ENCODE data around the gene SALL3.

DNA sequence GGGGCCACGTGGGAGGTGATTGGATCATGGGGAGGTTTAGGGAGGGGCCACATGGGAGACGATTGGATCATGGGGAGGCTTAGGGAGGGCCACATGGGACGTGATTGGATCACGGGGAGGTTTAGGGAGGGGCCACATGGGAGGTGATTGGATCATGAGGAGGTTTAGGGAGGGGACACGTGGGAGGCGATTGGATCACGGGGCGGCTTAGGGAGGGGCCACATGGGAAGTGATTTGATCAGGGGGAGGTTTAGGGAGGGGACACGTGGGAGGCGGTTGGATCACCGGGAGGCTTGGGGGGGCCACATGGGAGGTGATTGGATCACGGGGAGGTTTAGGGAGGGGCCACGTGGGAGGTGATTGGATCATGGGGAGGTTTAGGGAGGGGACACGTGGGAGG, 22.5 kb upstream of the SALL3 start:
- TF ChIP-seq, protein P1, sequence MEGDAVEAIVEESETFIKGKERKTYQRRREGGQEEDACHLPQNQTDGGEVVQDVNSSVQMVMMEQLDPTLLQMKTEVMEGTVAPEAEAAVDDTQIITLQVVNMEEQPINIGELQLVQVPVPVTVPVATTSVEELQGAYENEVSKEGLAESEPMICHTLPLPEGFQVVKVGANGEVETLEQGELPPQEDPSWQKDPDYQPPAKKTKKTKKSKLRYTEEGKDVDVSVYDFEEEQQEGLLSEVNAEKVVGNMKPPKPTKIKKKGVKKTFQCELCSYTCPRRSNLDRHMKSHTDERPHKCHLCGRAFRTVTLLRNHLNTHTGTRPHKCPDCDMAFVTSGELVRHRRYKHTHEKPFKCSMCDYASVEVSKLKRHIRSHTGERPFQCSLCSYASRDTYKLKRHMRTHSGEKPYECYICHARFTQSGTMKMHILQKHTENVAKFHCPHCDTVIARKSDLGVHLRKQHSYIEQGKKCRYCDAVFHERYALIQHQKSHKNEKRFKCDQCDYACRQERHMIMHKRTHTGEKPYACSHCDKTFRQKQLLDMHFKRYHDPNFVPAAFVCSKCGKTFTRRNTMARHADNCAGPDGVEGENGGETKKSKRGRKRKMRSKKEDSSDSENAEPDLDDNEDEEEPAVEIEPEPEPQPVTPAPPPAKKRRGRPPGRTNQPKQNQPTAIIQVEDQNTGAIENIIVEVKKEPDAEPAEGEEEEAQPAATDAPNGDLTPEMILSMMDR (IDR thresholded peaks at IDR 0.05 in 8 of 11, conservative IDR thresholded peaks at IDR 0.05 in 3 of 11): no peak
- TF ChIP-seq POLR2AphosphoS5 (IDR thresholded peaks at IDR 0.05): no peak
- no peak for TF ChIP-seq POLR2A (IDR thresholded peaks at IDR 0.05)
